Neural cell (in vitro differentiated cells): ENCODE measurements around the gene P2RY6.

Experiments
- EP300 ChIP-seq: fragments of 450-650 bp; conservative IDR thresholded peaks from 2 replicates; pipeline ENCODE4 v1.6.1; 2014; ENCODE audit warnings: antibody characterized with exemption, mild to moderate bottlenecking, moderate library complexity; ENCODE audit not compliant: poor library complexity, severe bottlenecking
- POLR2AphosphoS5 ChIP-seq: IDR thresholded peaks from 2 replicates; pipeline ENCODE4 v1.6.1; 2012
- SMC3 ChIP-seq: fragments of 450-650 bp; conservative IDR thresholded peaks from 2 replicates; pipeline ENCODE4 v1.6.1; 2014; ENCODE audit warnings: antibody characterized with exemption, mild to moderate bottlenecking, moderate library complexity; ENCODE audit not compliant: poor library complexity
- TF ChIP-seq, protein P1 (sequence below): fragments of 450-650 bp; IDR thresholded peaks from 2 replicates; pipeline ENCODE4 v1.5.1; 2014; ENCODE audit warnings: antibody characterized with exemption, mild to moderate bottlenecking, moderate library complexity; ENCODE audit not compliant: poor library complexity, severe bottlenecking

DNA sequence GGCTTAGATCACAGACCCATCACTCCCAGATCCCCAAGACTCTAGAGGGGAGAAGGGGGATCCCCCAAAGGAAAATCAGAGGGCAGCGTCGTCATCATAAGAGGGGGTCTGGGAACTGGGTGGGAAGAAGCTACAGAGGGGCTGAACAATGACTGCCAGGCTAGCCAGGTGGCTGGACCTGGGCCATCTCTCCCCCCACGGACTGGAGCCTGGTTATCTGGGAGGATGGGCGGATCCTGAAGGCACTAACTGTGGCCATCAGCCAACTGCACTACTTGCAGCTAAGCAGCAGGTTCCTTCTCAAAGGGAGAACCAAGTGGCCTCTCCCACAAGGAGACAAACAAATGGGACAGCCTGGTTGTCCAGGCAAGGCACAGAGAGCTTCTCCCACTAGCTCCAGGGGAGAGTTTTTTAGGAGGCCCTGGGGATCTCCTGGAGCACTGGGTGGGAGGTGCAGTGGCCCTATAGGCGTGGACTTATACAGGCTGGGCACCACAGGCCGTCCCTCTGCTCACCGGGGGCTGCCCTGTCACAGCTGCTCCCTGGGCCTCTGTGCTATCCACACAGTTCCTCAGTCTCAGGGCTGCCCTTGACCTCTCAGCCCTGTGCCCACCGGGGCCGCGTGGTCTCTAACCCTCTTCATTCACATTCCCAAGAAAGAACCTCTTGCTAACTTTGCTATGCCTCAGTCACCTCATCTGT is 15.4 kb downstream of the P2RY6 start:
- no peak for TF ChIP-seq POLR2AphosphoS5
- no peak for TF ChIP-seq SMC3
- no peak for TF ChIP-seq EP300
- TF ChIP-seq, protein P1, sequence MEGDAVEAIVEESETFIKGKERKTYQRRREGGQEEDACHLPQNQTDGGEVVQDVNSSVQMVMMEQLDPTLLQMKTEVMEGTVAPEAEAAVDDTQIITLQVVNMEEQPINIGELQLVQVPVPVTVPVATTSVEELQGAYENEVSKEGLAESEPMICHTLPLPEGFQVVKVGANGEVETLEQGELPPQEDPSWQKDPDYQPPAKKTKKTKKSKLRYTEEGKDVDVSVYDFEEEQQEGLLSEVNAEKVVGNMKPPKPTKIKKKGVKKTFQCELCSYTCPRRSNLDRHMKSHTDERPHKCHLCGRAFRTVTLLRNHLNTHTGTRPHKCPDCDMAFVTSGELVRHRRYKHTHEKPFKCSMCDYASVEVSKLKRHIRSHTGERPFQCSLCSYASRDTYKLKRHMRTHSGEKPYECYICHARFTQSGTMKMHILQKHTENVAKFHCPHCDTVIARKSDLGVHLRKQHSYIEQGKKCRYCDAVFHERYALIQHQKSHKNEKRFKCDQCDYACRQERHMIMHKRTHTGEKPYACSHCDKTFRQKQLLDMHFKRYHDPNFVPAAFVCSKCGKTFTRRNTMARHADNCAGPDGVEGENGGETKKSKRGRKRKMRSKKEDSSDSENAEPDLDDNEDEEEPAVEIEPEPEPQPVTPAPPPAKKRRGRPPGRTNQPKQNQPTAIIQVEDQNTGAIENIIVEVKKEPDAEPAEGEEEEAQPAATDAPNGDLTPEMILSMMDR: no peak
